HS-5 (cell line): Measurements from ENCODE around the gene PTRHD1.

Experiments
- DNase-seq: peaks from one replicate; pipeline ENCODE4 v3.0.0-alpha.2; 2012; ENCODE audit warnings: low read depth

The PTRHD1 gene

GRCh38 chr2:24830351-24830750 is 37.2 kb upstream of the PTRHD1 start:
- no peak for DNase-seq

- DNase-seq, result no peak
Observed at GRCh38 chr2:24828238-24828996, 35.2 kb upstream of the PTRHD1 start.

- DNase-seq, result peak; percentile 45
Observed at GRCh38 chr2:24827321-24828237, 34.4 kb upstream of the PTRHD1 start.

- no peak for DNase-seq
Observed at GRCh38 chr2:24826773-24827145, 33.6 kb upstream of the PTRHD1 start.

- no peak for DNase-seq
Observed at GRCh38 chr2:24825883-24826772, 32.9 kb upstream of the PTRHD1 start.

GRCh38 chr2:24824966-24825882 is 32.0 kb upstream of the PTRHD1 start:
- DNase-seq, result no peak

GRCh38 chr2:24824071-24824588 is 30.9 kb upstream of the PTRHD1 start:
- DNase-seq, result no peak

- no peak for DNase-seq
Observed at GRCh38 chr2:24822049-24822706, 29.0 kb upstream of the PTRHD1 start.

- DNase-seq, result no peak
Observed at GRCh38 chr2:24821433-24821891, 28.3 kb upstream of the PTRHD1 start.

GRCh38 chr2:24820598-24821432 is 27.6 kb upstream of the PTRHD1 start:
- DNase-seq, result no peak

- DNase-seq, result no peak
Observed at GRCh38 chr2:24820175-24820513, 27.0 kb upstream of the PTRHD1 start.

GRCh38 chr2:24819442-24820174 is 26.4 kb upstream of the PTRHD1 start:
- DNase-seq, result no peak

GRCh38 chr2:24818721-24819167 is 25.6 kb upstream of the PTRHD1 start:
- DNase-seq, result no peak

- DNase-seq, result no peak
Observed at GRCh38 chr2:24816884-24817283, 23.7 kb upstream of the PTRHD1 start.

GRCh38 chr2:24816404-24816803 is 23.2 kb upstream of the PTRHD1 start:
- DNase-seq, result no peak

GRCh38 chr2:24815171-24815570 is 22.0 kb upstream of the PTRHD1 start:
- no peak for DNase-seq

- no peak for DNase-seq
Observed at GRCh38 chr2:24814516-24814915, 21.3 kb upstream of the PTRHD1 start.

- DNase-seq, result no peak
Observed at GRCh38 chr2:24813691-24814137, 20.5 kb upstream of the PTRHD1 start.
